ENCODE measurements around the gene AFTPH.
"Not testable (repeated sequence)": the region's sequence is repeated elsewhere in the genome, so short reads cannot be mapped to it uniquely, and the experiment has no call there.

Gene AFTPH

DNA sequence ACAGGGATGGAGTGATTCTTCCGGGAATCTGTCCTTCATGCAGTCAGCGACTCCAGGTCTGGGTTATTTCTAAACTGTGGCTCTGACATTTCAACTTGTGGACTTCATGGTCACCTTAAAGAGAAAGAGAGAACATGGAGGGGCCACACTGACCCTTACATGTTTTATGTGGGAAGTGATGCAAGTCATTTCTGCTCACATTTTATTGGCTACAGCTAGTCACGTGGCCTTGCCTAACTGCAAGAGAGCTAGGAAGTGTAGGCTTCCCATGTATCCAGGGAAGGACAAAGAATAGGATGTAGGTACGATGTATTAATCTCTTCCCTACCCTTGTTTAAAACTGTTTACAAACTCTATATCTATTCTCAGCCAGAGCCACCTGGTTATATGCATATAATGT, 30.3 kb upstream of the AFTPH start:
- no peak for DNase-seq (ENCODE audit: low read depth)

DNA sequence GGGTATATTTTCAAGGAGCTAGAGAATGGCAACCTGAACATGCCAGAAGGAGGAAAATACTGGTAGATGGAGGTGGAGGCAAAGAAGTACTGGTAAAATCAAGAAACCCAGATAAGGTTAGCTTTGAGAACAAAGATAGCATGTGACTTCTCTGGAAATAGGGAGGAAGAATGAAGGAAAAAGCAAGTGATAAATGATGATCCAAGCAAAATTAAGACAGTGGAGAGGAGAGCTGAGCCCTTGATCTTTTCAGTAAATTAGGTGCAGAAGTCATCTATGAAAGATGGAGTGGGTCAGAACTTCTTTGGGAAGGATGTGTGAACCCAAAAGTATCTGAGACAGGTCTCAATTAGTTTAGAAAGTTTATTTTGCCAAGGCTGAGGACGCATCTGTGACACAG, 25.7 kb upstream of the AFTPH start:
- no peak for DNase-seq (ENCODE audit: low read depth)

DNA sequence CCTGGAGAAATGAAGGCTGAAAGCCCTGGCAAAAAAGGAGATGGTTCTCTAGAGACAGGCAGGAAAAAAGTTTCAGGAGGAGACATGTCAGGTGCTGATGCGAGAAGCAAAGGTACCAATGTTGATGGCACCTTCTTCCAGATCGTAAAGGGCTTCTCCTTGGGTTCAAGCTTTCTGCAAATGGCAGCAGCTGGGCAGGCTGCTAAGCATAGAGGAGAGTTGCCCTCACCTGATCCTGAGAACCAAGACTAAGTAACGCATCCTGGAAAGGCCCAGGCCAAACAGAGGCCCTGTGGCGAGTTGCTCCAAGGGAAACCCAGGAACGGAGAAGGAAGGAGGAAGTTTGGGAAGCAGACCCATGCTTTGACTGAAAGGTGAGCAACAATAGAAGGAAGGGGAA, 23.6 kb upstream of the AFTPH start:
- no peak for DNase-seq (ENCODE audit: low read depth)

DNA sequence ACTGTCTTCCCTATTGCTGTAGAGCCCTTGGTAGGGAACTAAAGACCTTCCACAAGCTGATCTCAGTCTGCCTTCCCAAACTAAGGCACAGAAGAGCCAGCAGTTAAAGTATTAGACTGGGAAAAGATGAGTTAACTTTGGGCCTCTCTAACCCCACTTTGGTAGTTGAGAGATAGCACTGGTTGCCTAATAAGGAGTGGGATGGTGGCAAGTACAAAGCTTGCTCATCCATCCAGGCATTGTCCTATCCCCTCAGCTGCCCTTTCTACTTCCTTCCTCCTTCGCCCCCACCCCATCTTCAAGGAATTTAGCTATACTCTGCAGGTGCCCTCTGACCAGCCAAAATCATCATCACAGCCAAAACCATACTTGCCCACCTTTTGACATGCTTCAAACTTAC, 22.2 kb upstream of the AFTPH start:
- DNase-seq (ENCODE audit: low read depth), result no peak

DNA sequence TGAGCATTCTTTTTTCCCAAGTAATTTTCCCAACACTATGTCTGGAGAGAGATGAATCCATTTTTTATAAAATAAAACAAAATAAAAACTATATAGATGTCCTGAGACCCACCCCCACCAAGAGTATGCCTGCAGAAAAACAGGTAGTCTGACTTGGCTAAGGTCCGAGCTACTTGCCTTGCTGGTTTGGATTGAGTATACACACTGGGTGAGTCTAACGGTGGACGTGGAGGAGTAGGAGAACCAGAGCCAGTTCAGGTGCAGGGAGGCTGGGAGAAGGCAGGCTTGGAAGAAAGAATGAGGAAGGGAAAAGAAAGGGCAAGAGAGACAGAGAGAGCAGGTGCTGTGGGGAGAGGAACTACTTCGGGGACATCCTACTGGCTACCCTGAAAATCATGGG, 21.3 kb upstream of the AFTPH start:
- no peak for DNase-seq (ENCODE audit: low read depth)

DNA sequence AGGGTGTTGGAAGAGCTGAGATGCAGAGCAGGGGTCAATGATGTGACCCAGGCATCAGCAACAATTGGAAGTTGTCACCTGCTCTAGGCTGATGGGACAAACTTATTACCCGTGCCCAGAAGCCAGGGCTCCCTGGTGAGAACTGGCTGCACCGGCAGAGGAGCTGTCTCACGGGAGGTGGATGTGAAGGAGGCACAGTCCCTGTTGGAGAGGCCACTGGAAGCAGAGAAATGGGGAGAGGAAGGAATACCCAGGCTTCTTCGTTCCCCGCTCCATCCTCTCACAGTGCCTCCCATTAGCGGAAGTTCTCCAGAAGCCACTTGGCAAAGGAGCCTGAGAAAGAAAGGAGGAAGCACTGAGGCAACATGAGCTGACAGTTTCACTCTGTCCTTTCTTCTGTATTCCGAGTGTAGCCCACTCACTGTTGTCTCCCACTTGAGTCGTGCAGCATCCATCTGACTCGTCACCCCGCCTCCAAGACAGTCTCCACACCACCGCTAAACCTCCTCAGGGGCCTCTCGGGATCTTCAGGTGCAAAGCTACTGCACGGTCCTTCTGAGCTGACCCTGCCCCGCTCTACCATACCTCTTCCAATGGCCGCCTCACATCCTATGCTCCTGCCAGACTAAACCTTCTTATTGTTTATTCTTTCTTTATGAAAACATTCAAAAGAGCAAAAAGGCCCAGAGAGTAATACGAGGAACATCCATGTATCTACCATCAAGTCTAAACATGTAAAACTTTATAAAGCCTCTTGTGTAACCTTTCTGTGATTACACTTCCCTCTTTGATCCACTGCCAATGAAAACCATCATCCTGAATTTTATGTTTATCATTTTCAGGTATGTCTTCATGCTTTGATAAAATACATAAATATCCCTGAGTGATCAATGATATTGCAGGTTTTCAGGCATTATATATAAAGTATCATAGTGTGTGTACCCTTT, 19.1 kb upstream of the AFTPH start:
- no peak for DNase-seq (ENCODE audit: low read depth)

DNA sequence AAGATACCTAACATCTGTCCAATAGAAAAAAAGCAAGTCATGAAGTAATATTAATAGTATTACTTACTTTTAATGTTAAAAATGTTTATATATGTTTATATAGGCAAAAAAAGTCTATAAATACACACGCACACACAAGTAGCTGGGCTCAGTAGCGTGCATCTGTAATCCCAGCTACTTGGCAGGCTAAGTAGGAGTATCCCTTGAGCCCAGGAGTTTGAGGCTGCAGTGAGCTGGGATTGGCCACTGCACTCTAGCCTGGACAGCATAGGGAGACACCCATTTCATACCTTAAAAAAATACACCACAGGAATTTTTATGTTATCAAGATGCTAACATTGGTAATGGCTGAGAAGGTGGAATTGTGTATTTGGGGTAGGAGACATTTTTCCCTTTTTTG, 17.4 kb upstream of the AFTPH start:
- DNase-seq (ENCODE audit: low read depth), result no peak

DNA sequence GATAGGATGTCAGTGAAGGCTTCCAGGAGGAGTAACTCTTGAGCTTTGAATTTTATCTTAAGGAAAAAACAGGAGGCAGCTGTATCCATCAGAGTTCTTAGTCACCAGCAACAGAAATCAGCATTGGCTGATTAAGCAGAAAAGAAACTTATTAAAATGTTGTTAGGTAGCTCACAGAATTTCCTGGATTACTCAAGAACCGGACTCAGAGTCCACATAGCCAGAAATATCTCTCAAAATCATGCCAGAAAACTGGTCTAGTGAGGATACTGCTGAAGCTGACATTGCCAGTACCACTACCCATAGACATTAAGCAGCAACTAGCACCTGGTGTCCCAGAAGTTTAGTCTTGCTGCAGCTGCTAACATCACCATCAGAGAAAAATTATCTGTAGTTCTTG, 10.1 kb upstream of the AFTPH start:
- DNase-seq (ENCODE audit: low read depth), result no peak

DNA sequence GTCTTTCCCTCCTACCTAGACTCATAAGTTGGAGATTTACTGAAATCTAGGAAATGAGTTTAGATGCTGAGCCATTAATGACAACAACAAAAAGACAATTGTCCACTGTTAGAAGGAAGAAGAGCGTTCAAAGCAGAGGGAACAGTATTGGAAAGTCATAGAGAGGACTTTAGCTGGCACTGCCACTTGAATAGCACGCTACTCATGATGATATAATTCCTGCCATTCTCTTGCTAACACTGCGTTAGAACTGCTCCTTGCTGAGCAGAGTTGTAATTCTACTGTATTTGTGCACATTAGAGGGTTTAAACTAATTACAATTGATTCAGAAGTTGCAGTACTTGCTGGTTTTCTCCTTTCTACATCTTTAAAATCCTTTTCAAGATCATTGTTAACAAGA, 9.0 kb upstream of the AFTPH start:
- DNase-seq (ENCODE audit: low read depth), result no peak

DNA sequence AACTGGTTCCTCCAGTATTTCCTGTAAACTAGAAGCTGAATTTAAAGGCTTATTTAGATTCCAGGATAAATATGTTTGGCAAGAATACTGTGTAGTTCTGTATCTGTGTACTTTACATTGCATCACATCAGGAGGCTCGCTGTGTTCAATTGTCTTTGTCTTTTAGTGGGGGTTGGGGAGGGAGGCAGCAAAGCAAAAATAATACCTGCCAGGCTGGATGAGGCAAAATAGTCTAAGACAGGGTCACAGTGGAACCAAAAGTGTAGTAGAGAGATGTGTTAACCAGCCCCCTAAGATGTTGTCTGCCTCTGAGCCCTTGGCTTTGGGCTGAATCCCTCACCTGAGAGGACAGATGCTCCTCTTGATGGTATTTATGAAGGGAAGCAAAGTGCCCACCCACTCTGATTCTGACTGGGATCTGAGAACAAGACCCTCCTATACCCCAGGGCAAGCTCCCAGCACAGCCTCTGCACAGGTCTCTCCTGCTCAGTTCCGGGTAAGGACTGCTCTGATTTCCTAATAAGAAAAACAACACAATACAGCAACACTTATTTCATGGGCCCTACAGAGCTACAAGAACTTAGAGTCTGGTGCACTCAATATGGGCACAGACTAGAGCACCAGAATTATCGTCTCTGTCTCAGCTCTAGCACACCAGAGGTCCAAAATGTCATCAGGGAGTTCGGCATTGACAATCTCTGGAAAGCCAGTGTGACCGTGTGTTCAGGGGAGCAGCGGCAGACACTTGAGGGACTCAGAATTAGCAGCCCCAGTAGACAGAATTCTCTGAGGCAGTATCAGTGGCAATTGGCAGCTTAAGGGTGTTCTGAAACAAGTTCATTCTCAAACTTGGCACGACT, 7.2 kb upstream of the AFTPH start:
- no peak for DNase-seq (ENCODE audit: low read depth)

DNA sequence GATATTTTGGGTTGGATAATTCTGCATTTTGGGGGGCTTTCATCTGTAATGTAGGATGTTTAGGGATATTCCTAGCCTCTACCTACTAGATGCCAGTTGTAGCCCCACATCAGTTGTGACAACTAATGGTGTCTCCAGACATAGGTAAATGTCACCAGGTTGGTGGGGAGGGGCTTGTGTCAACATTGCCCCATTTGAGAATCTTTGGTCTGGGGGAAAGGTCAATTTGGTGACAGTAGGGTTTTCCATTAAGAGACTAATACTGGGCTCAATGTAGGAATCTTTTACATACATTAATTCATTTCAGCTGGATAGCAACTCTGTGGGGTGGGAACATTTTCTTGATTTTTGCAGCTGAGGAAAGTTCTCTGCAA, 6.6 kb upstream of the AFTPH start:
- DNase-seq (ENCODE audit: low read depth), result no peak

DNA sequence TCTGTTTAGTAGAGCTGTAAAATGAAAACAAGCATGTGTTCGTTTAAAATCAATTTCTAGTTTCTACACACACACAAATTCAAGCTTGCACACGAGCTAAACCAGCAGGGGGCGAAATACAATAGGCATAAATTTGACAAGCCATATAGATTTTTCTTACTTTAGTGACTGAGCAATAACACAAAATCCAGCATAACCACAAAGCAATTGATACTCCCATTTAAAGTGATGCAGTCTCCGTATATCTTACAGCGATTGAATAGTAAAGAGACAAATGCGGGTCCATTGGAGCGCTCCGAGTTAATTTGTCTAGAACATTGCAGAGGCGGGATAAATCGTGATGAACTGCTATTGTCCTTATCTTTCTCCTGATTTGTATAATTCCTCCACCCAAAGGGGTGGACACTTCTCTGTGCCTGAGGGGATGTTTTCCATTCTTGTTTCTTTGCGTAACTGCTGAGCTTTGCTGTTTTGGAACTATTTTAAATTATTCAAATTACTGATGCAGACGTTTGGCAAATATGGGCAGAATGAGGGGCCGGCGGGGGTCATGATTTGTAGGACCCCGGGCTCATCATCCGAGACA, 1.2 kb upstream of the AFTPH start:
- peak; percentile 53 for DNase-seq (ENCODE audit: low read depth)

DNA sequence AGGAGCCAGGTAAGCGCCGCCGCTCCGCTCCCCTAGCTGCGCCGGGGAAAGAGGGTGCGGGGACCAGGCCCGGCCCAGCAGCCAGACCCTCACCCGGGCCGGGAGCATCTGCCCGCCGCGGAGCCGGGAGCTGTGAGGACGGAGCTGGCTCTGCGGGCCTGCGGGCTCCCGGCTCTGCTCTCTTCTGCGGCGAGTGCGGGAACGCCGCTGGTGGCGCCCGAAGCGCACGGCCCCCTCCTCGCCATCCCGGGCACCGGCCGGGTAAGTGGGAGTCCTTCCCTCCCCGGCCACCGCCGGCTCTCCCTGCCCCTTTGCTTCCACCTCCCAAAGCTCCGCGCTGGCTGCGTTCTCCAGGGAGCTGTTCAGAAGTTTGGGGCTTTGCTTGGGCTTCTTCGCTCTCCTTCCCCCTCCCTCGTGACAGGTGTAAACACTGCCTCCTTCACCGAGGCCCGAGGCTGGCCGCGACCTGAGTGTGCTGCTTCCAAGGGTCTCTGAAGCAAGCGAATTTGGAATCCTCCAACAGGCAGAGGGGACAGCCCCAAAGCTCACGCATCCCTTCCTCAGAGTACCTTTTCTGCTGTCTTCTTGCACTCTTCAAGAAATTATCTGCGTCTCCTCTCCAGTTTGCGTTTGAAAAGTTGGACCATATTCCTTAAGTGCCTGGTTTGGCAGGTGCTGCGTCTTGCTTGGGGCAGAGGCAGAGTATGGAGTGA, 632 bp downstream of the AFTPH start:
- peak; percentile 8 for DNase-seq (ENCODE audit: low read depth)

DNA sequence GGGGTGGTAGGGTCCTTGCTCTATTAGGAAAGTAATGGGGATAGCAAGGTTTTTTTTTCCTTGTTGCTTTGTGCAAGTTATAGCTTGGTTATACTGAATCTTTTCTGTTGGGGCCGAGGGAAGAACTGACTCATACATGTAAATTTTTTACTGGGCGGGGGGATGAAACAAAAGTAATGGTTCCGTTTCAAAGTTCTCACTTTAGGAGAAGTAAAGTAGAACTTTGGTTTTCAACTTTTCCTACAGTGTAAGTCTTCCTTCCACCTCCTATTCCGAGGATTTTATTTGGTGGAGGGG, 1.1 kb downstream of the AFTPH start:
- DNase-seq (ENCODE audit: low read depth), result peak; percentile 9

DNA sequence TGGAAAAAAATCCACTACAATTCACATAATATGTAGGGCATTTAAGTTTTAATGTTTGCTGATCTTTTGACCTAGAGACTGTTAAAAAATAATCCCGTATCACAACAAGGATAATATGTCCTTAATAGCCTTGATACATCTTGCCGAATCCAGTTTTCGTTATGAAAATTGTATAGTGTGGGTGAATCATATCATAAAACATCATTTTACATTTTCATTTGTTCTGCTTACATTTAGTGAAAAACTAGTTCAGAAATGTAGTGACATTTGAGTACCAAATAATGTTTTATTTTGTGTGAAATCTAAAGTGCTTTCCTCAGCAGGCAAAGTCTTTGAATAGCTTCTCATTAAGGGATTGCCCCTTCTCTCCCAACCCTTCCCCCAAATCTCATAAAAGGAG, 1.9 kb downstream of the AFTPH start:
- DNase-seq (ENCODE audit: low read depth), result no peak

DNA sequence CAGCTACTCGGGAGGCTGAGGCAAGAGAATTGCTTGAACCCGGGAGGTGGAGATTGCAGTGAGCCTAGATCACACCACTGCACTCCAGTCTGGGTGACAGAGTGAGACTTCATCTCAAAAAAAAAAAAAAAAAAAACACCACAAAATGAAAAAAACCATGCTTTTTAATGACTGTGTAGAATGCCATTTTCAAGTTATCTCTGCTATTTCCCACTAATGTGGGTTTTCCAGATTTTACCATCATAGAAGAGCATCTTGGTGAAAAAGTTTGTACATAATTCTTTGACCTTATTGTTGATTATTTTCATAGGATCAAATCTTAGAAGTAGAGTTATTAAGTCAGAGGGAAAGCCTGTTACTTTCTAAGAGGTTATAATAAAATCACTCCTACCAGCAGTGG, 6.8 kb downstream of the AFTPH start:
- DNase-seq (ENCODE audit: low read depth), result not testable (repeated sequence)

DNA sequence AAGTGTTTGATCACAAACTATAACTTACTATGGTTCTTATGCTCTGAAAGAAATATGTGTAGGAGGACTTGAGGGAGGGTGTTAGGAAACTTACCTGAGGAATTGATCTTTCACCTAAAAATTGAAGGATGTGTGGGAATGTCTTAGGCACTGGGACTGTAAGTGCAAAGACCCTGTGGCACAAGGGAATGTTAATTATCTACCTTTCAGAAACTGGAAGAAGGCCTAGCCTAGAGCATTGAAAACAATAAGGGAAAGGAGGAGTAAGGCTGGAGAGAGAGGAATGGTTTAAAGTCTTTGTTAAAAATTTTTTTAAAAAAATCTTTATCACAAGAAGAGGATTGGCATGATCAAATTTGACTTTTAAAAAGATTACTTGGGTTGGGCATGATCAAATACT, 7.9 kb downstream of the AFTPH start:
- DNase-seq (ENCODE audit: low read depth), result no peak

DNA sequence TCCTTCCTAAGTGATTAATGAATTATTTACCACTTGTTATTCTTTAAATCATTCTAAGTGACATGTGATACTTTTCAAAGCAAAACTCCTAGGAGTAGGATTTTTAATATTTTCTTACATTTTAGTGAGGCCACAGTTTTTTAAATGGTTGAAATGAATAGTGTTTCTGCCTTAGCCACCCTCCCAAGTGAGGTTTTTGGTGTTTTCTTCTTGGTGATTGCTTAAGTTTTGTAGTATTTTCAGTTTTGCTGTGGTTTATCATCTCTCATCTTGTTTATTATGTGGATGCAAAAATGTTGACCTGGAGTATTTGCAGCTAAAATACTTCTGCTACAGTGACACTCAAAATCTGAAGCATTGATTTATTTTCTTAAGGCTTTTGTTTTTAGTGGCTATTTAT, 9.8 kb downstream of the AFTPH start:
- no peak for DNase-seq (ENCODE audit: low read depth)

DNA sequence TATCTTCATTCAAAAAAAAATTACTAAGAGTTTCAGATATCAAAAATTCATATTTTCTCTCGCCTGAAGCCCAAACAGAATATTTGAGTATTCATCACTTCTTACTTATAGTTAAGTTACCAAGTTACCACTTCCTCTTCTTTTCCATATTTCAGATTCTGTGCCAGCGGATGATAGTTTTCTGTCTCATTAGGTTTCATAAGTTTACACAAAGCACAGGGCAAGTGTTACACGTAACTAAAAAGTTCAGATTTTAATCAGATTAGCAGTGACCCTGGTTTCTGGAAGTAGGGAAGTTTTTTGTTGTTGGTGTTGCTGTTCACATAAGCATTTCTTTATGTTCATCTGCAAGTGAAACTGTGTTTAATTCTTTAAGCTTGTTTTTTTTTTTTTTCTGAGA, 10.2 kb downstream of the AFTPH start:
- no peak for DNase-seq (ENCODE audit: low read depth)

DNA sequence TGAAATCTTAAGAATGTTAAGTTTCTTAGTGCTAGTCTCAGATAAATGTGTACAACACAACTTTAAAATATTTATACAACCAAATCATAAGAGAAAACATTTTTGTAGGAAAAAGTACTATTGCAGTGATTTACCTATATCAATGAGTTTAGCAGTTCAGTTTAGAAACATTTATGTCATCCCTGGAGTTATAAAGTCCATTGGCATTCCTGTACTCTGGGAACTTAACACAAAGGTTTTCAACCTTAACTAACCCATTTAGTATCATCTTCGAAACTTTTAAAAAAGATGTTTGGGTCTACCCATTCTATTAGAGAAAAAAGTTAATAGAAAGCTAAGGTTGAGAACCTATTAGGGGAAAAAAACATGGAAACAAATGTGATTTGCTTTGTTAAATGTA, 10.9 kb downstream of the AFTPH start:
- no peak for DNase-seq (ENCODE audit: low read depth)

DNA sequence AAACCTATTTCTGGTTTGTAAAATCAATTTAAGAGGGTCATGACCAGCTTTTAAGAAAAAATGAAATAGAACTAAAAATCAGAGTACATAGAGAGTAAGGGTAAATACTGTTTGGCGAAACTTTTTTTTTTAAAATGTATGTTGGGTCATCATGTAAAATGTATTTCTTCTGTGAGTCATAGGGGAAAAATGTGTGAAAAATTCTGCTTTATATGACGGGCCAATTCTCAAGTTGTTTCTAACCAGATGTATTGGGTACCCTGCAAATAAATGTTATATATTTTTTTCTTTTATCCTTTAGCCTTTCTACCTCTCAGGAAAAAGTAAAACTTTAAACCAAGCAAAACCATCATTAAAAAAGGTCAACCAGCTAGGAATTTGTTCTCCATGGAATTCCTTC, 13.9 kb downstream of the AFTPH start:
- DNase-seq (ENCODE audit: low read depth), result no peak

DNA sequence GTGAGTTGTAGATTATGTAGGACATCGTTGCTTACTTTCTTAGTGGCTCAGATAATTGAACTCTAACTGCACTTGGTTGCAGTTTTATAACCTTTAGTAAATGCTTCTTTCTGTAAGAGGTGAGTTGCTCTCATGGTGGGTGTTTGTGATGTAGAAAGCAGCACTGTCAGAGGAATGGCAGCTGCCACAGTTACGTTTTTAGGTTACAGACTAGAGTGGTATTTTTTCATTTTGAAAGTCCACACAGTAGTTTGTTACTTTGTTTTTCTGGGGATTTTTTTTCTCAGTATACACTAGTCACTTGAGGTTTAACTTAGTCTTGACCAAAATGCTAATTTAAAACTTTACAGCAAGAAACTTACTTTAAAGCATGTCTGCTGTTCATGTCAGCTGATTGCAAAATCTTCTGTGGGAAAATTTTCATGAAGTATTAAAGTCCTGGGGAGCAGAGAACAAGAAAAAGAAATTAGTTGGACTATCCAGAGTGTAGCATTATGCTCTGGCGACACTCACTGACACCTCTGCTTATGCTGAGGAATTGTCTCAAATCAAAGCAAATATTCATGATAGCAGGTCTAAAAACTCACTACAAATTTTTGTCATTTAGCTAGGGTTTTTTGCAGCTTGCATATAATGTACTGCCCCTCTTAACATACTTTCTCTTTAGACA, 14.8 kb downstream of the AFTPH start:
- DNase-seq (ENCODE audit: low read depth), result no peak
